22Rv1 (cell line): ENCODE data around the gene MBD2.

ENCODE experiments used
- ZFX ChIP-seq: fragments of 450-650 bp; IDR thresholded peaks from 2 replicates; pipeline ENCODE4 v1.6.1; 2017; ENCODE audit warnings: antibody characterized with exemption, borderline replicate concordance
- TF ChIP-seq, protein P1 (sequence below): fragments of 450-650 bp; IDR thresholded peaks from 2 replicates; pipeline ENCODE4 v1.5.1; 2017; ENCODE audit warnings: mild to moderate bottlenecking

DNA sequence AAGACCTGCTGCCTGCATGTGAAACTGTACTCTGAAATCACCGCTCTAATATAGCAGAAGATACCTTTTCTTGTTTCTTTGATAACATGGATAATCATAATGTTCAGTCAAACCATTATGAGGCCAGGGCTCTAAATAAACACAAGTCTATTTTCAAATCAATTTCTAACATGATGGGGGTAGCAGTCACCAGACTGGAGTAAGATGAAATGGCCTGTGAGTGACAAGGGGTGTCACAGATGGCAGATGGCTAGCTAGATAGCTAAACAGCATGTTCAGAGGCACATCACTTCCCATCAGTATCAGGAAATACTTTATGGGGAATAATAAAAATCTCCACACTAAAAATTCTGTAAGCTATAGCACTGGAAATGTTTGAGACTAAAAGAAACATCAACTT is 14.0 kb downstream of the MBD2 start:
- TF ChIP-seq, protein P1, sequence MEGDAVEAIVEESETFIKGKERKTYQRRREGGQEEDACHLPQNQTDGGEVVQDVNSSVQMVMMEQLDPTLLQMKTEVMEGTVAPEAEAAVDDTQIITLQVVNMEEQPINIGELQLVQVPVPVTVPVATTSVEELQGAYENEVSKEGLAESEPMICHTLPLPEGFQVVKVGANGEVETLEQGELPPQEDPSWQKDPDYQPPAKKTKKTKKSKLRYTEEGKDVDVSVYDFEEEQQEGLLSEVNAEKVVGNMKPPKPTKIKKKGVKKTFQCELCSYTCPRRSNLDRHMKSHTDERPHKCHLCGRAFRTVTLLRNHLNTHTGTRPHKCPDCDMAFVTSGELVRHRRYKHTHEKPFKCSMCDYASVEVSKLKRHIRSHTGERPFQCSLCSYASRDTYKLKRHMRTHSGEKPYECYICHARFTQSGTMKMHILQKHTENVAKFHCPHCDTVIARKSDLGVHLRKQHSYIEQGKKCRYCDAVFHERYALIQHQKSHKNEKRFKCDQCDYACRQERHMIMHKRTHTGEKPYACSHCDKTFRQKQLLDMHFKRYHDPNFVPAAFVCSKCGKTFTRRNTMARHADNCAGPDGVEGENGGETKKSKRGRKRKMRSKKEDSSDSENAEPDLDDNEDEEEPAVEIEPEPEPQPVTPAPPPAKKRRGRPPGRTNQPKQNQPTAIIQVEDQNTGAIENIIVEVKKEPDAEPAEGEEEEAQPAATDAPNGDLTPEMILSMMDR, result no peak
- TF ChIP-seq ZFX, result no peak
